ENCODE data around the gene DENND2A.

The DENND2A gene

DNA sequence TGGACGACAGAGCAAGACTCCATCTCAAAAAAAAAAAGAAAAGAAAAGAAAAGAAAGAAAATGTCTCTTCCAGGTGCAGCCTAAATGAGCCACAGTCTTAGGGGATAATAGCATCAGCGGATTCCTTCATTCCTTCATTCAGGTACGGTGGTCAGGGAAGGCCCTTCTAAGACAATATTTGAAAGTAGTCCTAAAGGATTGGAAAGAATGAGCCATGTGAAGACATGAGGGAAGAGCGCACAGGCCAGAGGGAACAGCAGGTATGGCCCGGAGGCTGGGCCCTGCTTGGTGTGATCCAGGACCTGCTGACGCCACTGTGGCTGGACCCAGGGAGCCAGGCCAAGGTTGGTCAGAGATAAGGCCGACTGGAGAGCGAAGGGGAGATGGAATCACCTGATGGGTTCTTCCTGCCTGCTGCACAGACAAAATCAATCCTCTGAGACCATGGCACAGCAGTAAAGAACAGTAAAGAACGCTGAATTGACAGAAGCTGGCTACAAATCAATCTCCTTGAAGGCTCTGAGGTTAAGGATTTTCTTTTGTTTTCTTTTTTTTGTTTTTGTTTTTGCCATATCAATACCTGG is 145.0 kb downstream of the DENND2A start:
- no peak for DNase-seq

DNA sequence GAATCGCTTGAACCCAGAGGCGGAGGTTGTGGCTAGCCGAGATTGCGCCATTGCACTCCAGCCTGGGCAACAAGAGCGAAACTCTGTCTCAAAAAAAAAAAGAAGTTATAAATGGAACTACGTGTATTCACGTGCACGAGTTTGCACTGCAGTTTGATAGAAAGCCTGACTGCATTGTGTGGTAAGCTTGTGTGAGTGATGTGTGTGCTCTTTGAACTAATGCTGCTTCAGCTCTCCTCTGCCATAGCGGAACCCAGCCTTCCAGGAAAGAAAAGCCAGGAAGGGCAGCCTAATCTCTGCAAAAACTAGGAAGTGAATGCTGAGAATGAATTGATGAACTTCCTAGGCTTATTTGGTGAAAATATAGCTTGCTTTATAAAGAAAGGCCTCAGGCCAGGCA is 145.7 kb downstream of the DENND2A start:
- no peak for DNase-seq

DNA sequence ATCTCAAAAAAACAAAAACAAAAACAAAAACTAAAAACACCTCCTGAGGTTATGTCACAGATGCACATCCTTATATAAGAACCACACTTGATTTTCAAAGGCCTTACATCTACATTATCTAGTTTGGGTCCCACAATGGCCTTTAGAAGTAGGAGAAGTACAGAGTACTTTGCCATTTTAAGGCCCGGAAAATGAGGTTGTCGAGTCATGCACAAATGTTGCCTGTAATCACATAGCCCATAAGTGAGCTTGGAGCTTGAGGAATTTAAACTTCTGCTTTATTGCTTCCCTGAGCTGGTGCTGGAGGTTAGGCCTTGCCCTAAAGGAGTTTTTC is 151.6 kb downstream of the DENND2A start:
- DNase-seq: no peak

DNA sequence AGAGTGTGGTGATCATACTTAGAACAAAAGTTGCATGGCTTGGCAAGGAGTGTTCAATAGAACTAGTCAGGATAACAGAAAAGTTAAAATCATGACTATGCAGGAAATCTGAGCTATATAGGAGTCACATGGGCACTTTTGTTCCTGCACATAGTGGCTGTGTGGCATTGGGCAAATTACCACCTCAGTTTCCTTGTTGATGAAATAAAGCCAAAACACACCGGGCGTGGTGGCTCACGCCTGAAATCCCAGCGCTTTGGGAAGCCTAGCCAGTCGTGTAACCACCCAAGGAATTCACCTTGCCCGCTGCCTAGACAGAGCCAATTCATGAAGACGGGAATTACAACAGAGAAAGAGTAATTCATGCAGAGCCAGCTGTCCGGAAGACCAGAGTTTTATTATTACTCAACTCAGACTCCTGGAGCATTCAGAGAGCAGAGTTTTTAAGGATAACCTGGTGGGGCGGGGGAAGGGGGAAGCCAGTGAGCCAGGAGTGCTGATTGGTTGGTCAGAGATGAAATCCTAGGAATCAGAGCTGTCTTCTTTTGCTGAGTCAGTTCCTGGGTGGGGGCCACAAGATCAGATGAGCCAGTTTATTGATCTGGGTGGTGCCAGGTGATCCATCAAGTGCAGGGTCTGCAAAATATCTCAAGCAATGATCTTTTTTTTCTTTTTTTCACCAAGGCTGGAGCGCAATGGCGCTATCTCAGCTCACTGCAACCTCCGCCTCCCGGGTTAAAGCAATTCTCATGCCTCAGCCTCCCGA is 154.9 kb downstream of the DENND2A start:
- no peak for DNase-seq

DNA sequence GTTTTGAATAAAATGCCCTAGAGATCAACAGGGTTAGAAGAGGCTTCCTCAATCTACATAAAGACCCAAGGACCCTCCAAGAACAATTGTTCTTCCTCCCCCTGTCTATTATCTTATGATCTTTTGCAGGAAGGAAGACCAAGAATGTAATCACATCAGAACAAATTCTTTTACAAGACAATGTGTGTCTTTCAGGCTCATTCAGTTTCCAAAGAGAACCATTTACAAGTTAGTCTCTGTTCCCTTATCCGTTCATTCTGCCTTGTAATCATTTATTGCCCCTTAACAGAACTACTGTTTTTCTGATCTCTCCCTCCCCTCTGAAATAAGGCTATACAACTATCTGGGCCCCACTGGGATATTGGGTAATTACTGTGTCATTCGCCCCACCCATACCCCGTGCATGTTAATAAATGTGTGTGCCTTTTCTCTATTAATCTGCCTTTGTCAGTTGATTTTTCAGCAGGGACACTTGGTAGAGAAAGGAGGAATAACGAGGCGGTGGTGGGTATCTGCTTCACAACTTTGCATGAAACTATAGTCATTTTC is 155.6 kb downstream of the DENND2A start:
- no peak for DNase-seq

DNA sequence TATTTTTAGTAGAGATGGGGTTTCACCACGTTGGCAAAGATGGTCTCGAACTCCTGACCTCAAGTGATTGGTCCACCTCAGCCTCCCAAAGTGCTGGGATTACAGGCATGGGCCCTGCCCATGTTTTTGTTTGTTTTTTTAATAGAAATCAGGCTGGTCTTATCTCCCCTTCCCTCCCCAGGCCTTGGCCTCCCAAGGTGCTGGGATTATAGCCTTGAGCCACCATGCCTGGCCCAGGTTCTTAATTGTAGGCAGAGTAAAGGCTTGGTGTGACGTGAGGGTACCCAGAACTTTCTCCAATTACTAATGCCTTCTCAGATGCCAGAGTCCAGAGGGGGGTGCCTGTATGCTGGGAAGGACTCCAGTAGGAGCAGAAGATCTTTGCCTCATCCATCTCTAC is 156.1 kb downstream of the DENND2A start:
- DNase-seq: no peak

DNA sequence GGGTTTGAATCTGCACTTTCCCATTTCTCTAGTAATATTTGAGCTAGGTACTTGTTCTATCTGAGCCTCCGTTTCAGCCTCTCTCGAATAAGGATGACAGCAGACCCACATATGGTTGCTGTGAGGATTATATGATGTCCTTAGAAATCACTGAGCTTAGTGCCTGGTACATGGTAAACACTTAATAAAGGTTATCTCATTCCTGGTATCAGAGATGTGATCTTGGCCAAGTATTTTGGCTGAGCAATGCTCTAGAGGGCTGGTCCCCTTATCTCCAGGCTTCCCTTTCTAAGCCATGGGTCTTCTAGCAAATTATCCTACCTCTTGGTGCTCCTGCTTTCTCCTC is 160.9 kb downstream of the DENND2A start:
- DNase-seq: no peak

DNA sequence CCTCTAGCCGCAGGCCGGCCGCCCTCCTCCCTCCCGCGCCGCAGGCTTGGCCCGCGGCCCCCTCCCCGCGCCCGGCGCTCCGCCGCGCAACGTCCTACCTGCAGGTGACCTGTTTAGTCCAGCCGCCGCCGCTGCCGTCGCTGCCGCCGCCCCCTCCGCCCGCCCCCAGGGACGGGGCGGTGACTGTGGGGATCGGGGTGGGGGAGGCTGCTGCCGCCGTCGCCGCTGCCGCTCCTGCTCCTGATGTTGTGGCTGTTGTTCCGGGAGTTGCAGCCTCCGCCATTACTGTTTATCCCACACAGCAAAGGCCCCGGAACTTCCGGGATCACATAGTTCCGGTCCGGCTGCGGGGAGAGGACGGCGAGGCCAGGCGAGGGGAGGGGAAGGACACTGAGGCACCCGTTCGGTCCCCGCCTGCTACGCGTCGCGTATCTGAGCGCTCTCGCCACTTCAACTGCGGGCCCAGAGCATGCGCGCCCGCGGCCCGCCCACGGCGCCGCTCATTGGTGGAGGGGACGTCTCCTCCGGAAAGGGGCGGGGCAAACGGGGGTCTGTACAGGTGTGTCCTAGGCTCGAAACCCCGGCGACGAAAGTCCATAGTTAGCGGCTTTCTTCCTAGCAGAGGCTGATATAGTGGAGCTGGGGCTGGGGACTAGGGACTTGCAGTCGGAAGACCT is 161.4 kb downstream of the DENND2A start, which contains the start of gene MKRN1:
Gene MKRN1 (minus strand): TSS at position 444 of the 677 bp plus-strand sequence. CDS start 161 bp downstream, at position 283.
- DNase-seq: peak; percentile 93

DNA sequence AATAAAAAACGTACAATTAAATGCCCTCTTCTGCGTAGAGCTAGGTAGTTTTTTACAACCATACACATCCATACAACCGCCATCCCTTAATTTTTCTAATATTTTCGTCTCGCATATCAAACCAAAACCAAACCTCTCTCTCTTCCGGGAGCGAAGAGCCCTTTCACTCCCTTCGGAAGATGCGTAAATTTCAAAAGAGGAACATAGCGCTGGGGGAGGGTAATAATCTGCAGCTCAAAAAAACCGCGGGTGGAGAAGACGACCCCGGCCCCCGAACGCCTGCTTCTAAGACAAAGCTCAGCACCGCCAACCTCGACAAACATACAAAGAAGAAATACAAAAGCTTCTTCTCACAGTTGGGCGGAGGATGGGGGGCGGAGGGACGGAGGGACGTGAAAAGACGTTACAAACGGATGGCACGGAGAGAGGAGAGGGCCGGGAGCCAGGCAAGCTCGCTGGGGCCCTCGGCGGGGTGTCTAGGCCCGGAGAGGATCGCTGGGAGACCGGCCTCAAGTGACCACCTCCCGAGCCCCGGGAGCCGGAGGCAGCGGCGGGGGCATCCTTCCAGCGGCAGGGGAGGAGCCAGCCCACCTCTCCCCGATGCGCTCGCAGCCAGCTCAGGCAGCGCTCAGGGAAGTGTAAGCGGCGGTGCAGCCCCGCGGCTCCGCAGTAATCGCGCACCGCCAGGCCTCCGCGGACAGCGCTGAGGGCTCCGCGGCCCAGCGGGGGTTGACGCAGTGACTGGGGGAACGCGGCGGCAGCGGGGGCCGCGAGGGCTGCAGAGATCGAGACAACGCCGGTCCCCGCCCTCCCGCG is 162.2 kb downstream of the DENND2A start:
- peak; percentile 42 for DNase-seq

DNA sequence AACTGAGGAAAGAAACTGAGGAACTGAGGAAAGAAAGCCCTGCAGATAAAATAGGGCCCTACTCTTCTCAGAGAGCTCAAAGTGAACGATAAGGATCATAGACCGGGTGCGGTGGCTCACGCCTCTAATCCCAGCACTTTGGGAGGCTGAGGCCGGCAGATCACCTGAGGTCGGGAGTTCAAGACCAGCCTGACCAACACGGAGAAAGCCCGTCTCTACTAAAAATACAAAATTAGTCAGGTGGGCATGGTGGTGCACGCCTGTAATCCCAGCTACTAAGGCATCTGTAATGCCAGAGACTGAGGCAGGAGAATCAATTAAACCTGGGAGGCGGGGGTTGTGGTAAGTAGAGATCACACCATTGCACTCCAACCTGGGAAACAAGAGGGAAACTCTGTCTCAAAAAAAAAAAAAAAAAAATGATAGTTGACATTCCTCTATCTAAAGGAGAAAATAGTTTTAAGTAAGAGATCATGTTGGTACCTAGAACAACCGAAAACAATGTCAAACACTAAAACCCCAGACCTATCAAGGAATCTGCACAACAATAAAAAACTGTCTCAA is 163.8 kb downstream of the DENND2A start:
- DNase-seq: no peak

DNA sequence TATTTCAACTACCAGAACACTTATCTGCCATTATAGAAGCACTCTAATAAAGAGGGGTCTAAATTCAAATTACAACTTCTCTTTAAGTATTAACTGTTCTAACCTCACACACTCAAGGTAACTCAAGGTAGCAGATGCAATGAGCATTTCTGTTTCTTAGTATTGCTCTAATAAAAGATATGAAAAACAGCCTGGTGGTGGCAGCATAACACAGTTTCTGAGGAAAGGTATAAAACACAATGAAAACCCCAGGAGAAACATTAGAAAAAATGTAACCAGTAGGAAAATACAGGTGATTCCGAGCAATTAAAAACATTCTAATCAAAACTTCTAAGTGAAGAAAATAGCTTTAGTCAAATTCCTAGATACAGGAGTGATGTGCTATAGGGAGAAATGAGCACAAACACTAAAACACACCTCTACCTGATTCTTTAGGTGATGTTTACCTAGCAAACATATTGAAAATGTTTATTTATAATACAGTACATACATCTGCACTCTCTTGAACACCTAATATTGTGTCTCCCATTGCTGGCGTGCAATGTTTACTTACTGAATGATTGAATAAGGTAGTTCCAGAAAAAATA is 164.8 kb downstream of the DENND2A start:
- DNase-seq: peak; percentile 75

Data from CD4-positive, alpha-beta T cell treated with Interleukin-21 for 1 hour (primary cell).